ENCODE measurements around the gene BNC2.

- TF ChIP-seq CTCF (conservative IDR thresholded peaks at IDR 0.05; ENCODE audit: low read length) (no peak), EZH2phosphoT487 (IDR thresholded peaks at IDR 0.05; ENCODE audit: borderline replicate concordance, low read depth, low read length) (no peak)
Measured at GRCh38 chr9:16689351-16689938, 181.0 kb downstream of the BNC2 start.

Measured in OCI-LY7 (cell line).